Lower leg skin (tissue), 4 donors: ENCODE data around the gene CXCR5. TPM values are rescaled to one million over a fixed set of nuclear protein-coding genes. Genes with fewer than 3 reads are reported as not detected.

Experiments used
- DNase-seq, 2 donors: peaks; one replicate each; pipeline ENCODE4 v3.0.0-alpha.2; 2019; ENCODE audit warnings: low spot score in 2 of 2
- H3K4me3 ChIP-seq: fragments of 200-600 bp; sonication (generic); 2 replicates; pipeline ENCODE4 v1.5.1; 2017; ENCODE audit warnings: mild to moderate bottlenecking, low read depth; ENCODE audit not compliant: poor library complexity, severe bottlenecking
- POLR2A ChIP-seq, 2 donors: fragments of 450-650 bp; IDR thresholded peaks; one replicate each; pipeline ENCODE4 v1.6.1; 2016 to 2017; ENCODE audit warnings: antibody characterized with exemption in 2 of 2, mild to moderate bottlenecking in 1 of 2, moderate library complexity in 1 of 2
- WGBS, 2 donors: methylation state at CpG; one replicate each; pipeline ENCODE4 v1.1.5; 2018; 5-methylcytosine and 5-hydroxymethylcytosine counted together
- intact Hi-C: fragments of 100-400 bp; cut with DNase I; formaldehyde crosslinking; loops from one replicate; pipeline ENCODE4 v1.15.0; 2023; ENCODE audit warnings: low total_unique reads
- total RNA-seq, 4 donors: library from RNA; depleted of rRNA; stranded (reverse); fragments of >200 nt; gene quantifications; one replicate each; pipeline ENCODE4 v1.1.0, GENCODE V29; 2016
- TF ChIP-seq, protein P1 (sequence below), 3 donors: fragments of 450-650 bp; IDR thresholded peaks; one replicate each; pipeline ENCODE4 v1.5.1; 2016; ENCODE audit warnings: antibody characterized with exemption in 3 of 3, mild to moderate bottlenecking in 3 of 3, moderate library complexity in 2 of 3

The CXCR5 gene
- total RNA-seq, 4 donors from 2014 or later: not detected

DNA sequence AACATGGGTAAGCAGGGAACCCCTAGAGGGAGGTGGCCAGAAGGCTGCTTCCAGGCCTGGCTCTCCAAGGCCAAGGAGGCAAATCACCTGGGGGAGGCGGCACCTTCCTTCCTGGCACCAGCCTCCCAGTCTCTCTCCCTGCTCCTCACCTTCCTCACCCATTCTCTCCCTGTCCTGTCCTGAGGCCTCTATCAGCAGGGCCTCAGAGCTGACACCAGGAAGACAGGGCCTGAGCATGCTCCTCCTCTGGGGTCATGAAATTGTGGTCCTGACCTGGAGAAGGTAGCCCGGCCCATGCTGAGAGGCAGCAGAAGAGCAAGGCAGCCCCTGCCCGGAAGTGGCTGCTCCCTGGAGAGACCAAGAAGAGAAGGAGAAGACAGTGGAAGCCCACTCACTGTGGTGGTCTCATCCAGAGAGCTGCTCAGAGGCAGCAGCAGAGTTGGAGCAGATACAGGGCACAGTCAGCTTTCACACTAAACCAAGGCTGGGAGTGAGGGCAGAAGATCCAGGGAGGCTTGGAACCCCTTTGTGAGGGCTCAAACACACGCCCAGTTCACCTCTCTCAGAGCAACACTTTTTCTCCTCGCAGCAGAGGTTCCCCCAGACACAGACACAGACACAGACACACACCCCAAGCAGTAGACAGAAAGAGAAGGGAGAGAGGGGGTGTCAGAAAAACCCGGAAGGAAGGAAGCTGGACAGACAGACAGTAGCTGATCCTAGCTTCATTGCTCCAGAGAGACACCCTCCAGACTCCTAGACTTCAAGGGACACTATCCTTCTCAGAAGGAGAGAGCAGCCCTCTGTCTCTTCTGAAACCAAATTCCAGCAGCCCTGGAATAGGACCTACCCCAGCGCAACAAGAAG lies 40.3 kb downstream of the CXCR5 start:
- H3K4me3 ChIP-seq: peak overlapping the region; percentile 89
- intact Hi-C loops: no loop called here
- peak in 1 of 2 donors; percentile 21 for DNase-seq
- TF ChIP-seq POLR2A (IDR thresholded peaks at IDR 0.05): no peak
- TF ChIP-seq, protein P1, sequence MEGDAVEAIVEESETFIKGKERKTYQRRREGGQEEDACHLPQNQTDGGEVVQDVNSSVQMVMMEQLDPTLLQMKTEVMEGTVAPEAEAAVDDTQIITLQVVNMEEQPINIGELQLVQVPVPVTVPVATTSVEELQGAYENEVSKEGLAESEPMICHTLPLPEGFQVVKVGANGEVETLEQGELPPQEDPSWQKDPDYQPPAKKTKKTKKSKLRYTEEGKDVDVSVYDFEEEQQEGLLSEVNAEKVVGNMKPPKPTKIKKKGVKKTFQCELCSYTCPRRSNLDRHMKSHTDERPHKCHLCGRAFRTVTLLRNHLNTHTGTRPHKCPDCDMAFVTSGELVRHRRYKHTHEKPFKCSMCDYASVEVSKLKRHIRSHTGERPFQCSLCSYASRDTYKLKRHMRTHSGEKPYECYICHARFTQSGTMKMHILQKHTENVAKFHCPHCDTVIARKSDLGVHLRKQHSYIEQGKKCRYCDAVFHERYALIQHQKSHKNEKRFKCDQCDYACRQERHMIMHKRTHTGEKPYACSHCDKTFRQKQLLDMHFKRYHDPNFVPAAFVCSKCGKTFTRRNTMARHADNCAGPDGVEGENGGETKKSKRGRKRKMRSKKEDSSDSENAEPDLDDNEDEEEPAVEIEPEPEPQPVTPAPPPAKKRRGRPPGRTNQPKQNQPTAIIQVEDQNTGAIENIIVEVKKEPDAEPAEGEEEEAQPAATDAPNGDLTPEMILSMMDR (IDR thresholded peaks at IDR 0.05): no peak
- 4 to 8% methylated on average over 7 of the region's 7 CpGs for WGBS, 2 donors

DNA sequence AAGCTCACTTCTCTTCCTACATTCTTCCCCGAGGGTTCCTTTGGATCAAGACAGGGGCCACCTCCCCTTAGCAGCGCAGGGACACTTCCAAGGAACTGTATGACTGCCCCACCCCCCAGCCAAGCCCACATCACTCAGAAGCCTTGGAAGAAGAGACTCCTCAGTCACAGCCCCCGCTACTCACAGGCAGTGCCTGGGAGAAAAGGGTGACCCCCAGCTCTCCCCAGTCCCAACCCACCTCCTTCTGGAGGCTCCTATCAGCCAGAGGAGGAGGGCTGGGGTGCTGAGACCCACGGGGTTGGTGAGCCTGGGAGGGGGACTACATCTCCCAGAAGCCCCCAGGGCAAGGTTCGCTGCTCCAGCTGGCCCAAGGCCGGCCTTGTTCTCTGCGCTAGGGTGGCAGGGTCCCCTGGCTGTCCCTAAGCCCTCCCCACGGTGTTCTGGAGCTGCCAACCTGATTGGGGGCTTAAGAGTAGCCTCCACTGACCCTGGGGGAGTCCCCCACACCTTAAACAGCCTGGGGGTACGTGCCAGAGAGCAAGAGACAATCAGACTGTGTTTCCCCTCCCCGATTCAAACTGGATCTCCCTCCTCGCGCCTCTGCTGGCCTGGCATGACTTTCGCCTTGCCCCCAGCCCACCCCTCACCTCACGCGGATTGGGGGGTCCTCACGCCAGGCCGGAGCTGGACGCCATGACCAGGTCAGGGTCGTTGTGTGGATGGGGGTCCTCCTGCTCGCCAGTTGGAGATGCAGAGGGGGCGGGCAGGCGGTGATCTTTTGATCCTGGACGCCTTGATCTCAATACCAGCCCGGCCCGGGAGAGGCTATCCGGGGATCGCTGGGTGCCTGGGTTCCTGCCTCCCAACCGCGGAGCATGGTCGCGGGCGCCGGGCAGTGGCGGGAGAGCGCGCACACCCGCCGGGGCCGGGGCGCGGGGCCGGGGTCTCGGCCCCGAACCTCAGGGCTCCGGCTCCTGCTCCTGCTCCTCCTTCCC lies 41.2 kb downstream of the CXCR5 start:
- H3K4me3 ChIP-seq: peak overlapping the region; percentile 89
- DNase-seq: peak; percentile 56 to 95
- no peak for TF ChIP-seq POLR2A (IDR thresholded peaks at IDR 0.05)
- TF ChIP-seq, protein P1 (IDR thresholded peaks at IDR 0.05): no peak
- intact Hi-C loops: no loop called here
- 0% methylated on average over 25 to 31 of the region's 45 CpGs for WGBS, 2 donors

DNA sequence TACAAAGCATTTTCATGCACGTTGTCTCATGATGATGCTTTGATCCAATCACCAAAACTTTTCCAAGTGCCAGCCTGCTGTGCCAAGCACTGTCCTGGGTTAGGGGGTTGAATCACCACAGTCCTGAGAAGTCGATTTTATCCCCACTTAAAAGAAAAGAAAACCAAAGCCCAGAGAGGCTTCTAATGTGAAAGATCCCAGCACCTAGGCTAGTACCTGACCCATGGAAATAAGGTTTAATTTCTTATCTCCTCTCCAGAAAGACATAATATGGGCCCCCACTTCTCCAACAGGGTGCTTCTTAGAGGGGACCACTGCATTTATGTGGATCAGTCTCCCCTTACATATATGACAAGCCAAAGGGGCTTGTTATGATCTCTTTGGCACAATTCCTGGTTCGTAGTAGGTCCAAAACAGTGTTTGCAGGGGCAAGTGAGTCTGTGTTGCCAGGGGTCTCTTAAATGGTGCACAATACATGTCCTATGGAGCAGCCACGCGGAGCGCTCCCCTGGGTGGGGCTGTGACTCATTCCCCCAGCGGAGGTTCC lies 43.9 kb downstream of the CXCR5 start:
- intact Hi-C loops: no loop called here
- WGBS, 2 donors: 4 to 9% methylated on average over 7 of the region's 7 CpGs
- DNase-seq: no peak
- TF ChIP-seq POLR2A (IDR thresholded peaks at IDR 0.05): no peak
- TF ChIP-seq, protein P1 (IDR thresholded peaks at IDR 0.05): no peak
- H3K4me3 ChIP-seq: no peak overlapping the region

DNA sequence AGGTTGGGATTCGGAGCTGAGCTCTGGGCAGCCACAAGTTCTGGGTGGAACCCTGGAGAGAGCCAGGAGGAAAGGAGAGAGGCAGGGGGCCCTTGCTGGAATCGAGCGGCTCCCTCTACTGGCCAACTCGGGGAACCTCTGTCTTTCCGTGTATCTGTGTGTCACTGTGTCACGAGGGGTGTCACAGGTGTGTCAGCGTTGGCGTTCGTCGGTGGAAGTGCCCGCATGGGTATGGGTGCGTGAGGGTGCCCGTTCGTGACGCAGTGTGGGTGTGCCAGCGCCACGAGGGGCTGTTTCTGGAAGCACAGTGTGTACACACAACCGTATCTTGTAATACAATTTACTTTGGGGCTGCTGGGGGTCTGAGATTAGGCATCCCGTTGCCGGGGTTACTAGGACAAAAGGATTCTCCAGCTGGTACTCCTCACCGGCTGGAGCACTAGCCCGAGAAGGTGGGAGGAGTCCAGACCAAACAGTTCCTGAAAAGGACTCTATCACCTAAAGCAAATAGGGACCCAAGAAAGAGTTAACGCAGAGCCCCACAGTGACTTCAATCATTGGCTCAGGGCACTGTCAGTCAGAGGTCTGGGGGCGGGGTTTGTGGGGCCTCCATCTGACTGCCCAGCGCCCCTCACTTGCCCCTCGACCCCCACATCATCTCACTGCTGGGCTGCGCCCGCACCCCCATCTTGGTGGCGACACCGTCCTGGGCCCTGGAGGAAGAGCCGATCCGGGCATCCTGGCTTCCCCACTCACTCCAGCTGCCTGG lies 44.6 kb downstream of the CXCR5 start:
- TF ChIP-seq POLR2A (IDR thresholded peaks at IDR 0.05): no peak
- TF ChIP-seq, protein P1 (IDR thresholded peaks at IDR 0.05): peak in 1 of 3 donors; percentile 96
- intact Hi-C loops: no loop called here
- WGBS, 2 donors: 0 to 1% methylated on average over 18 to 32 of the region's 32 CpGs
- peak; percentile 96 to 98 for DNase-seq
- H3K4me3 ChIP-seq: peak overlapping the region; percentile 56
